ENCODE results near the gene SIRT1. TPM values are rescaled to one million over a fixed set of nuclear protein-coding genes. Genes with fewer than 3 reads are reported as not detected.

The SIRT1 gene
- total RNA-seq, 1 donor from 2014 or later, result 33.5 TPM

DNA sequence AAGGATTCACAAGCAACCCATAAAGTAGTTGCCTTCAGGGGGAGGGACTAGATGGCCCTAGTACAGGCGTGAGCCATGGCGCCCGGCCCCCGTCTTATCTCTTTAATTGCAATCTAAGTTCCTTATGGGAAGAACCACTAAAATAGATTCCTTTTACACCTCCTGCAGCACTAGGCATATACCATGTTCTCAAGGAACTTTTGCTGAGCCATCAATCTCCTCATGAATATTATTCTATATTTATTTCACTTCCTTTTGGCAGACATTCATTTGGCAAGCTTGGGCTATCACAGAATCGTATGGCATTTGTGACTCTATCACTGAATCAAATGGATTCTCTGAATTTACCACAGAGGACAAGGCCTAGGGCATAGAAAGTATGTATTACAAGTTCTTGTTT is 31.7 kb upstream of the SIRT1 start:
- no peak for DNase-seq
- Mint-ChIP-seq H3K27me3 (ENCODE audit: unreplicated experiment) (peaks cover 4% of the 10 kb centered on the region), H3K4me3 (ENCODE audit: unreplicated experiment) (no peak overlapping the region), H3K36me3 (ENCODE audit: unreplicated experiment) (no peaks in the 10 kb centered on the region), H3K9me3 (ENCODE audit: unreplicated experiment) (peaks cover 6% of the 10 kb centered on the region), H3K27ac (ENCODE audit: unreplicated experiment) (no peak overlapping the region), H3K4me1 (ENCODE audit: low read depth, unreplicated experiment) (peaks cover 1% of the 10 kb centered on the region)
- TF ChIP-seq, protein P1, sequence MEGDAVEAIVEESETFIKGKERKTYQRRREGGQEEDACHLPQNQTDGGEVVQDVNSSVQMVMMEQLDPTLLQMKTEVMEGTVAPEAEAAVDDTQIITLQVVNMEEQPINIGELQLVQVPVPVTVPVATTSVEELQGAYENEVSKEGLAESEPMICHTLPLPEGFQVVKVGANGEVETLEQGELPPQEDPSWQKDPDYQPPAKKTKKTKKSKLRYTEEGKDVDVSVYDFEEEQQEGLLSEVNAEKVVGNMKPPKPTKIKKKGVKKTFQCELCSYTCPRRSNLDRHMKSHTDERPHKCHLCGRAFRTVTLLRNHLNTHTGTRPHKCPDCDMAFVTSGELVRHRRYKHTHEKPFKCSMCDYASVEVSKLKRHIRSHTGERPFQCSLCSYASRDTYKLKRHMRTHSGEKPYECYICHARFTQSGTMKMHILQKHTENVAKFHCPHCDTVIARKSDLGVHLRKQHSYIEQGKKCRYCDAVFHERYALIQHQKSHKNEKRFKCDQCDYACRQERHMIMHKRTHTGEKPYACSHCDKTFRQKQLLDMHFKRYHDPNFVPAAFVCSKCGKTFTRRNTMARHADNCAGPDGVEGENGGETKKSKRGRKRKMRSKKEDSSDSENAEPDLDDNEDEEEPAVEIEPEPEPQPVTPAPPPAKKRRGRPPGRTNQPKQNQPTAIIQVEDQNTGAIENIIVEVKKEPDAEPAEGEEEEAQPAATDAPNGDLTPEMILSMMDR (IDR thresholded peaks at IDR 0.05; ENCODE audit: partially characterized antibody, unreplicated experiment), result no peak

DNA sequence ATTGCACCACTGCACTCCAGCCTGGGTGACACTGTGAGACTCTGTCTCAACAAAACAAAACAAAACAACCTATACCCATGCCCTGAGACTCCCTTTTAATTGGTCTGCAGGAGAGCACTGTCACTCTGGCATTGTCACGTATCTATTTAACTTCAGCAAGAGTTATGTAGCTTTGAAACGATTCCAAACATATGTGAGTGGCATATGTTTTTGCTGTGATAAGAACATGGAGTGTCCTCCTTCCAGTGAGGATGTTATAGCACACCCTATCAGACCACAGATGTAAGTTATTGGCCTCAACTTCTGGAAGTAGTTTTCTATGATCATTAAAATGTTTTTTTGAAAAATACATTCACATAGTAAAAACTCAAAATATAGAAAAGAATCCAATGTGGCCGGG is 30.9 kb upstream of the SIRT1 start:
- TF ChIP-seq, protein P1 (IDR thresholded peaks at IDR 0.05; ENCODE audit: partially characterized antibody, unreplicated experiment), result no peak
- DNase-seq, result no peak
- H3K4me3 Mint-ChIP-seq (ENCODE audit: unreplicated experiment), result no peak overlapping the region
- H3K27me3 Mint-ChIP-seq (ENCODE audit: unreplicated experiment), result peaks cover 4% of the 10 kb centered on the region
- peaks cover 6% of the 10 kb centered on the region for H3K9me3 Mint-ChIP-seq (ENCODE audit: unreplicated experiment)
- no peaks in the 10 kb centered on the region for H3K36me3 Mint-ChIP-seq (ENCODE audit: unreplicated experiment)
- H3K4me1 Mint-ChIP-seq (ENCODE audit: low read depth, unreplicated experiment), result peaks cover 1% of the 10 kb centered on the region
- no peak overlapping the region for H3K27ac Mint-ChIP-seq (ENCODE audit: unreplicated experiment)

DNA sequence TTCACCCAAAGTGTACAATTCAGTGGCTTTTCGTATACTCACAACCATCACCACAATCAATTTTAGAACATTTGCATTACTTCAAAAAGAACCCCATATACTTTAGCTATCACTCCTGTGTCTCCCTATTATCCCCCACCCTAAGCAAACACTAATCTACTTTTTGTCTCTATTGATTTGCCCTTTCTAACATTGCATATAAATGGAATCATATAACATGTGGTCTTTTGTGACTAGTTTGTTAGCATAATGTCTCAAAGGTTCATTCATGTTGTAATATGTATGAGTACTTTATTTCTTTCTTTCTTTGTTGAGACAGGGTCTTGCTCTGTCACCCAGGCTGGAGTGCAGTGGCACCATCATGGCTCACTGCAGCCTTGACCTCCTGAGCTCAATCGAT is 25.5 kb upstream of the SIRT1 start:
- DNase-seq, result no peak
- Mint-ChIP-seq H3K4me3 (ENCODE audit: unreplicated experiment) (no peak overlapping the region), H3K27me3 (ENCODE audit: unreplicated experiment) (peaks cover 3% of the 10 kb centered on the region), H3K4me1 (ENCODE audit: low read depth, unreplicated experiment) (peaks cover 3% of the 10 kb centered on the region), H3K36me3 (ENCODE audit: unreplicated experiment) (no peaks in the 10 kb centered on the region), H3K9me3 (ENCODE audit: unreplicated experiment) (peaks cover 2% of the 10 kb centered on the region), H3K27ac (ENCODE audit: unreplicated experiment) (no peak overlapping the region)
- TF ChIP-seq, protein P1 (IDR thresholded peaks at IDR 0.05; ENCODE audit: partially characterized antibody, unreplicated experiment), result no peak

DNA sequence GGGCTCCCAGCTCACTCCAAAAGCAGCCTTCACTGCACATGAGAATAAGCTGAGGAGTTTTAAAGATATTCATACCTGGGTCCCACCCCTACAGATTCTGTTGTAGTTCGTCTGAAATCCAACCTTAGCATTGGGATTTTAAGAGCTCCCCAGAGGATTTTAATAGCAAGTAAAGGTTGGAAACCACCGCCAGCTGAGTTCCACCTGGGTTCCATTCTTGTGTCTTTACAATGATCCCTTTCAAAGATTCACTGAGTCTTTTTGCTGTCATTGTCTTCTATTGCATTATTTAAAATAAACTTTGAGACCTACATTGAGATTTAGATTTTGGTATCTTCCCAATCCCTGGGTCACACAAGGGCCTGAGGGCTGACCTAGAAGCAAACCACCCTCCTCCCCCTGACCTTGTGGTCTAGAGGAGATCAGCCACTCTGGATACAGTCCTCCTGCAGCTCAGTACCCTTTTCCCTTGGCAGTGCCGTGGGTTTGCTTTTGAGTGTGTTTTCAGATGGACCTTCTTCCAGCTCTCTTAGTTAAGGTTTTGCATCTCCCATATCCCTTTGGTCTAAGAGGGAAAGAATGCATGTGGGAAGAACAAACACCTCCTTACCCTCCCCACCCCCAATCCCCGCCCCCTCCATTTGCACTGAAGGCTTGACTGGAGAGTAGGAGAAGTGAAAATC is 22.6 kb upstream of the SIRT1 start:
- TF ChIP-seq, protein P1 (IDR thresholded peaks at IDR 0.05; ENCODE audit: partially characterized antibody, unreplicated experiment), result no peak
- DNase-seq, result no peak
- Mint-ChIP-seq H3K27me3 (ENCODE audit: unreplicated experiment) (peaks cover 1% of the 10 kb centered on the region), H3K4me1 (ENCODE audit: low read depth, unreplicated experiment) (peaks cover 3% of the 10 kb centered on the region), H3K4me3 (ENCODE audit: unreplicated experiment) (no peak overlapping the region), H3K9me3 (ENCODE audit: unreplicated experiment) (no peaks in the 10 kb centered on the region), H3K27ac (ENCODE audit: unreplicated experiment) (no peak overlapping the region), H3K36me3 (ENCODE audit: unreplicated experiment) (no peaks in the 10 kb centered on the region)

DNA sequence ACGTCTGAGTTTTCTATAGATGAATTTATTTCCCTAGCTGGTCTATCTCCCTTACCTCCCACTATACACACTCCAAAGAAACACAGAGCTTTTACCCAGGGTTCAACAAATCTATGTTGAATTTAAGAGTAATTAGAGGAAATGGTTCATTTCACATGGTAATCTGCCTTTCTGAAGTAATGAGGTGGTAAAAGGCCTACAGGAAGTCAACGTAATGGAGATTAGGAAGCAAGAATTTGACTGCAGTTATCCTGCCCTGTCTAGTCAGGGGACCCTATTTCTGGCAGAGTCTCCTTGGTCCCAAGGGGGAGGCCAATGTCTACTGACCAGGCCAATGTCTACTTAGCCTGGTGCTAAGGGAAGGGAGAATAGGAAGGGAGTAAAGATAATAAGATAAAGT is 21.4 kb upstream of the SIRT1 start:
- no peaks in the 10 kb centered on the region for H3K9me3 Mint-ChIP-seq (ENCODE audit: unreplicated experiment)
- H3K27me3 Mint-ChIP-seq (ENCODE audit: unreplicated experiment), result peaks cover 1% of the 10 kb centered on the region
- TF ChIP-seq, protein P1 (IDR thresholded peaks at IDR 0.05; ENCODE audit: partially characterized antibody, unreplicated experiment), result no peak
- no peak overlapping the region for H3K4me3 Mint-ChIP-seq (ENCODE audit: unreplicated experiment)
- H3K36me3 Mint-ChIP-seq (ENCODE audit: unreplicated experiment), result no peaks in the 10 kb centered on the region
- no peak overlapping the region for H3K27ac Mint-ChIP-seq (ENCODE audit: unreplicated experiment)
- DNase-seq, result no peak
- H3K4me1 Mint-ChIP-seq (ENCODE audit: low read depth, unreplicated experiment), result peaks cover 3% of the 10 kb centered on the region

Measured in glutamatergic neuron (in vitro differentiated cells).